NCI-H1092 (cell line): ENCODE data around the gene NAA80.
A peak's percentile ranks its signal among the peaks of the same experiment; 100 is the strongest.
"Not testable (repeated sequence)": the region's sequence is repeated elsewhere in the genome, so short reads cannot be mapped to it uniquely, and the experiment has no call there.

Experiments used
- DNase-seq: peaks from one replicate; lab custom pipeline; 2025; lab: John Stamatoyannopoulos, UW

Gene NAA80

DNA sequence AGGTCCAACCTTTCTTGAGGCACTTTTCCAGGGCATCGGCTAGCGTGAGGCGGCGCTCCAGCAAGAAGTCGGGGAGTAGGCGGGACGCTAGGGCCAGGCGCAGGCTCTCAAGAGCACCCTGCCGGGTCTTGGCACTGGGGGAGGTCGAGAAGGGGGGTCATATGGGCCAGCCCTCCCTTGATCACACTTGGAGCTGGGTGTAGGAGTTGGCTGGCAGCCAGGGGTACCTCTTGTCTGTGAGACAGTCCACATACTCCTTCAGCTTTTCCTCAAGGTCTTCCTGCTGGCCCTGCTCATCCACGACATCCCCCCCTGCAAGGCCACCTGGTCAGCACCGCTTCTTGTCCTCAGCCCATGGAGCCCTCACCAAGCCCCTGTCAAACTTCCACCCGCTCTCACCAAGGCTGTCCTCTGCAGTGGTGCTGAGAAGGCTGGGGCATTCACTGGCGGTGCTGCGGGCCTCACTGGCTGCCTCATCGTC lies 9.0 kb downstream of the NAA80 start:
- no peak for DNase-seq

DNA sequence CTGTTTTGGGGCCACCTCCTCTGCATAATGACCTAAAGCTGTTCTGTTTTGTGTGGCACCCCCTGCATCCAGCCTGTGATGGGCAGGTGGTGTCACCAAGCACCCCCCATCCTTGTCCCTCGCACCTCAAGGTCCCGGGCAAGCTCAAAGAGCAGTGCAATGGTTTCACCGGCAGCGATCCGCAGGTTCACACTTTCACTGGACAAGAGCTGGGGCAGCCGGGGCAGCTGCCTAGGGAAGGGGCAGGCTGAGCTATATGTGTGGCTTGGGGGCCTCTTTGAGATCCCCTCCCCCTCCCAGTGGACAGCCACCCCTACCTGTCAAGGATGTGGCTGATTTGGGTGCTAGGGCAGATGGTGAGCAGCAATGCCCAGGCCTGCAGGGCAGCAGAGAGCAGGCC lies 10.1 kb downstream of the NAA80 start:
- no peak for DNase-seq

DNA sequence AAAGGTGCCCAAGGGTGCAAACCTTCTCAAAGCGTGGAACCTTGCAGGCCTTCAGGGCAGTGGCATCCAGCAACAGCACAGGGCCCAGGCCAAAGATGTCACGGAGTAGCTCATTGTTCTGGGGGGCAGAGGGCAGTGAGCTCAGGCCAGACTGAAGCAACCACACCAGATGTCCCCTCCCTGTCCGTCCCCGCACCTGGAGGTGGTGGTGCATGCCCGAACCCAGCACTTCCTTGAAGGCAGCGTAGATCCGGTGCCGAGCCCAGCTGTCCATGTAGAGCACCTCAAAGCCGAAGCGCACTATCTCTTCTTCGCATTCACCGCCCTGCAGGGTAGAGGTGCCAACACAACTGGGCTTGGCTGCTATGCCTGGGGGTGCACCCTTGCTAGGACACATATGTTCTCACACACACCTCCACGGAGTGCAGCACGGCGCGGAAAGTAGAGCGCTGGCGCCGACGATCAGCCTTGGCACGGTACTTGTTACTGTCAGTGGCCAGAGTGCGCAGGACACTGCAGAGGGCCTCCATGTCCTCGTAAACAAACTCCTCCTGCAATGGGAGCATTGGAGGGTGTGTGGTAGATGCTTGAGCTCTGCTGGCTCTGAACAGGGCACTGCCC lies 10.7 kb downstream of the NAA80 start:
- DNase-seq, result no peak

DNA sequence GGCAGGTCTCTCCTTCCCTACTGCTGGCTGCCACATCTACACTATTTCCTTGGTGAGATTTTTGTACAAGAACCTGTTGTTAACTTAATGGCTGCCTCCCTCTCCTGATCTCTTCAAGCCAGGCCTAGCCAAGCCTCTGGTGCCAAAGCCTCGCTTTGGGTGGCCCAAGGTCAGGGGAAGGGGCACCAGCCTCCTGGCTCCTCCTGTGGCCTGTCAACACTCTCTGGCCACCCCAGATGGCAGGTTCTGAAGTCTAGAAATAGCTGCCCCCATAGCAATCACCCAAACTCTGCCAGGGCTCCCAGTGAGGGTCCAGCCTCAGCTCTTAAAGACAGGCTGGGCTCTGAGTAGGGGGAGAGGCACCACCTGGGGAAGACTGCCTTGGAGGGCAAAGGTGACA lies 11.9 kb downstream of the NAA80 start:
- no peak for DNase-seq

DNA sequence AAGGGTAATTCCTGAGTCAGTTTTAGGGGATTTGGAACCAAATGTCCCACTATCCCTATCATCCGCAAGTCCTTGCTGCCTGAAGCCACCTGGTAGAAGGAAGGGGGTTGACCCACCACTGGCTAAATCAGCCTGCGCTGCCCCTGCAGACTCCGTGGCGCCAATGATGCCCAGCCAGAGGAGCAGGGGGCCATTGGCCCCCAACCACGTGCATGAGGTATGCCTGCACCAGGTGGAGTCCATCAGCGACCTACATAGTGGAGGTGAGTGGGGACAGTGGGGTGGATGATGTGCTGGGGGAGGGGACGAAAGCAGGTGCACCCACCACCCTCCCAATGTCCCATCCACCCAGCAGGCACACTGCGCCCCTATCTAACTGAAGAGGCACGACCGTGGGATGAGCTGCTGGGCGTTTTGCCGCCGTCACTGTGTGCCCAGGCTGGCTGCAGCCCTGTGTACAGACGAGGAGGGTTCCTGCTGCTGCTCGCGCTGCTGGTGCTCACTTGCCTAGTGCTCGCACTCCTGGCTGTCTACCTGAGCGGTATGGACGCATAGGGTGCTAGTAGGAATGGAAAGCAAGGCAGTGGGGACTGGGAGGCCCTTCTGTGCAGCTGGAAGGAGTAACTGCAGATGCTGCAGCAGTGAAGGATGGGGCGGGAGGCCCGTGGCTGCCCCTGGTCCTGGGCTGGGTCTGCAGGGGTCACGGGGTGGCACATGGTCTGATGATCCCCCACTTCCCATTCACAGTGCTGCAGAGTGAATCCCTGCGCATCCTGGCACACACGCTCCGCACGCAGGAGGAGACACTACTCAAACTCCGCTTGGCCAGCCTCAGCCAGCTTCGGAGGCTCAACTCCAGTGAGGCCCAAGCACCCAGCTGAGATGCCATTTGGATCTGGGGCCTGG lies 12.6 kb downstream of the NAA80 start:
- no peak for DNase-seq

DNA sequence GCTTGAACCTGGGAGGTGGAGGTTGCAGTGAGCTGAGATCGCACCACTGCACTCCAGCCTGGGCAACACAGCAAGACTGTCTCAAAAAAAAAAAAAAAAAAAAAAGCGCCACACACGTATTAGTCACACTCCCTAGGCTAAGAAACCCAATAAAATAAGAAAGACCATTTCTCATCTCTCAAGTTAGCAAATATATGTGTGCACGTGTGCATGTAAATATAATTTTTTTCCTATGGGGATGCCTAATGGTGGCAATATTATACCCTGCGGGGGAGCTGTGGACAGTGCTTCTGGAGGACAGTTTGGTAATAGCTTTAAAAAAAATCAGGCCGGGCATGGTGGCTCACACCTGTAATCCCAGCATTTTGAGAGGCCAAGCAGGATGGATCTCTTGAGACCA lies 15.1 kb downstream of the NAA80 start:
- DNase-seq, result not testable (repeated sequence)

DNA sequence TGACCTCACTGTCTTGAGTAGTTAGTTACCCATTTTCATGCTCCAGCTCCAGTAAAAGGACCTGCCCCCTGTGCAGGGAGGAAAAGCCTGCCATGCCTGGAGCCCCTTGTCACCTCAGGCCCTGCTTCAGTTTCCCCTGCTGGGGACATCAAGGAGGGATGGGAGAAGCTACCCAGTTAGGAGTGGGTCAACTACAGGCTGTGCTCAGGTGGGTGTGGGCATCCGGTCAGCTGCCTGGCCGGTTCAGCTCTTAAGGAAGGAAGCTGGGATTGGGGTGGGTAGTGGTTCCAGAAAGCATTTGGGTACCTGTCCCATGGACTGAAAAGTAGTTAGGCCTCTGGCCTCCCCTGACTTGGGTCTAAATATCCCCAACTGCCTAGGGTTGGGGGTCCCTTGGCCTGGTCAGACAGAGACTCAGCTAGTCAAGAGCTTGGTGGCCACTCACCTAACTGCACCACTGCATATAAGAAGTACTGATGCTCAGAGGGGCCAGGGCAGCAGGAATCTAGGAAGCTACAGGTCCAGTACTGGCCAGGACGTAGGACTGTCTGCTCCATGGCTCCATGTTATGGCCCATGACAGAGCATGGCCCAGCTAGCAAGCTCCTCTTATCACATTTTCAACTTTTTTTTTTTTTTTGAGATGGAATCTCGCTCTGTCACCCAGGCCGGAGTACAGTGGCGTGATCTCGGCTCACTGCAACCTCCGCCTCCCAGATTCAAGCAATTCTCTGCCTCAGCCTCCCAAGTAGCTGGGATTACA lies 19.8 kb downstream of the NAA80 start:
- no peak for DNase-seq

DNA sequence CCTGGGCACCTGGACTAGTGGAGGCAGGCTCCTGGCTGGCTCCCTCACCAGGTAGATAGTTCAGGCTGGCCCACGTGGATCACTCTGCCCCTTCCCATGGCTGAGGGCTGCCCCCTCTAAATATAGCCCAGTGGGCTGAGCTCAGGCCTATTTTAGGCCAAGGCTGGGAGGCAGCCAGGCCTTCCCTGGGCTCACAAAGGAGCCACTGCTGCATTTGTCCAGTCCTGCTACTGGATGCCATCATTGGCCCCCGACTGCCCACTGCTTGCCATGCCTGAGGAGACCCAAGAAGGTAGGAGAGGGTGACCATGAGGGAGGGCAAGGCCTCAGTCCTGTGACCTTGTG lies 20.4 kb downstream of the NAA80 start, which contains the start of gene LSMEM2:
LSMEM2 (plus strand) TSS at position 208 of the 345 bp plus-strand sequence; CDS start at position 235, 27 bp downstream.
- DNase-seq, result no peak

DNA sequence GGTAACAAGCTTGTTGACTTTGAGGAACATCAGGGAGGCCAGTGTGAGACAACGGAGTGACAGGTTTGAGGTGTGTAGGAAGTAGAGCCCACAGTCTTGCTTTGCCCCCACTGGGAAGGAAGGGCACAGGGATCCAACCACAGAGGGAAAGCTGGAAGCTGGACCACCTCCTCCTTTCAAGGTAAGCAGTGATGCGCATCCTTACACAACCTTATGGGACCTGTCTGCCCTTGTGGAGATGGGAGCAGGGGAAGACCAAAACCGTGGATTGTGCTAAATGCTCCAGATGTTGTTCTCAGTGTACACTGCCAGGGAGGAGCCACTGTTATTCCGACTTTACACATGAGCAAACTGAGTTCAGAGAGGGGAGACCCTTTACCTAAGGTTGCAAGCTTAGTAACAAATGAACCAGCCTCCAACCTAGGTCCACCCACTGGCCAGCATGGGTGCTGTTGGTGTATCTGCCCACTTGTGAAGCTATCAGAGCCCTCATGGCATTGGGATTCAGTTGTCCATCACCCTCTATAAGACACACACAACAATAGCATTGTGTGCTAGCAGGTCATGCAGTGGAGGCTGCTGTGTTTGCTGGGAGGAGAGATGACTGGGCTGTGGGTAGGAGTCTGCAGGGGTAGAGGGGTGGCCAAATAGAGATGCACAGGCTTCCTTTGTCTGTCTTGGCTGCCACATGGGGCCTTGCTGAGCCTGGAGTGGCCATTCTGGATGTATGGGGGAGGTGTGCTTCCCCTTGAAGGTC lies 20.9 kb downstream of the NAA80 start:
- DNase-seq, result no peak

DNA sequence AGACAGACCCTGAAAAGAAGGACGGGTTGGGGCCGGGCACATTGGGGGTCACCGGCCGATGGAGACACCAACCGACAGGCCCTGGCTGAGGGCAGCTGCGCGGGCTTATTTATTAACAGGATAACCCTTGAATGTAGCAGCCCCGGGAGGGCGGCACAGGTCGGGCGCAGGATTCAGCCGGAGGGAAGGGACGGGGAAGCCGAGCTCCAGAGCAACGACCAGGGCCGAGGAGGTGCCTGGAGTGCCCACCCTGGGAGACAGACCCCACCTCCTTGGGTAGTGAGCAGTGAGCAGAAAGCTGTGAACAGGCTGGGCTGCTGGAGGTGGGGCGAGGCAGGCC lies 22.5 kb downstream of the NAA80 start:
- DNase-seq, result no peak

DNA sequence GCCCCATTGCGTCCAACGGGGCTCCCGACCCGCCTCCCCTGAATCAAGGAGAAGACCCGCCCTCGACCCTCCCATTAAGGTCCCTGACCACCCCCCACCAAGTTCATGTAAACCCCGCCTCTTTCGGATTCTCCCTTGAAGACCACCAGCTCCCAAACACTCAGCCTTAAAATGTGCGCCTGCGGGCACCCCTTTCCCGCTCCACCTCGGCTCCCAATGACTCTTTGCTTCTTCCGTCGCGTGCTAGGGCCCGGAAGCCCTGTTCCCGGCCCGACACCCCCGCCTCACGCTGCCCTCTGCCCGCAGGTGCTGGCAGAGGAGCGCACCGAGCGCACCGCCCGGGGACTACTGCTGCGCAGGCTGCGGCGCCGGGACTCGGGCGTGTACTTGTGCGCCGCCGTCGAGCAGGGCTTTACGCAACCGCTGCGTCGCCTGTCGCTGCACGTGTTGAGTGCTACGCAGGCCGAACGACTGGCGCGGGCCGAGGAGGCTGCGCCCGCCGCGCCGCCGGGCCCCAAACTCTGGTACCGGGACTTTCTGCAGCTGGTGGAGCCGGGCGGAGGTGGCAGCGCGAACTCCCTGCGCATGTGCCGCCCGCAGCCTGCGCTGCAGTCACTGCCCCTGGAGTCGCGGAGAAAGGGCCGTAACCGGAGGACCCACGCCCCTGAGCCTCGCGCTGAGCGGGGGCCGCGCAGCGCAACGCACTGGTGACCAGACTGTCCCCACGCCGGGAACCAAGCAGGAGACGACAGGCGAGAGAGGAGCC lies 23.0 kb downstream of the NAA80 start:
- DNase-seq, result no peak

DNA sequence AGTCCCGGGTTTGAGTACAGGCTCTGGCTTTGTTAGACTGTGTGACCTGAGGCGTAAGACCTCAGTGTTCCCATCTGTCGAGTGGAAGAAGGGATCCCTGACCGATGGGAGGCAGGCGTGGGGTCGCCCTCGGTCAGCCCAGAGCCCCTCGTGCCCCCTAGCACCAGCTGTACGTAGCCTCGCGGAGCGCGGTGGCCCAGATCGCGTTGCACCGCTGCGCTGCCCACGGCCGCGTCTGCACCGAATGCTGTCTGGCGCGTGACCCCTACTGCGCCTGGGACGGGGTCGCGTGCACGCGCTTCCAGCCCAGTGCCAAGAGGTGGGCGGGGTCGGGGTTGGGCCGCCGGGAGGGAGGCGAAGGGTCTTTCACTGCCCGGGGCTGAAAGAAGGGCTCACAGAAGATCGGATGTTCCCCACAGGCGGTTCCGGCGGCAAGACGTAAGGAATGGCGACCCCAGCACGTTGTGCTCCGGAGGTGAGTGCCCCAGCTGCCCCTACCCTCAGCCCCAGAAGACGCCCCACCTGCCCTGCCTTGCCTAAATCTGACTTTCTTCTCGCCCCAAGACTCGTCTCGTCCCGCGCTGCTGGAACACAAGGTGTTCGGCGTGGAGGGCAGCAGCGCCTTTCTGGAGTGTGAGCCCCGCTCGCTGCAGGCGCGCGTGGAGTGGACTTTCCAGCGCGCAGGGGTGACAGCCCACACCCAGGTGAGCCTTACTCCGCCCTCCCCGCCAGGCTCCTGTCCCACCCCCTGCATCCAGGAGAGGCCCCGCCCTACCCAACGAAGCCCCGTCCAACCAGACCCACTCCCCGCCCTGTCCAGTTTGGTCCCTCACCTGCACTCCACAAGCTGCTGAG lies 23.8 kb downstream of the NAA80 start:
- DNase-seq, result no peak

DNA sequence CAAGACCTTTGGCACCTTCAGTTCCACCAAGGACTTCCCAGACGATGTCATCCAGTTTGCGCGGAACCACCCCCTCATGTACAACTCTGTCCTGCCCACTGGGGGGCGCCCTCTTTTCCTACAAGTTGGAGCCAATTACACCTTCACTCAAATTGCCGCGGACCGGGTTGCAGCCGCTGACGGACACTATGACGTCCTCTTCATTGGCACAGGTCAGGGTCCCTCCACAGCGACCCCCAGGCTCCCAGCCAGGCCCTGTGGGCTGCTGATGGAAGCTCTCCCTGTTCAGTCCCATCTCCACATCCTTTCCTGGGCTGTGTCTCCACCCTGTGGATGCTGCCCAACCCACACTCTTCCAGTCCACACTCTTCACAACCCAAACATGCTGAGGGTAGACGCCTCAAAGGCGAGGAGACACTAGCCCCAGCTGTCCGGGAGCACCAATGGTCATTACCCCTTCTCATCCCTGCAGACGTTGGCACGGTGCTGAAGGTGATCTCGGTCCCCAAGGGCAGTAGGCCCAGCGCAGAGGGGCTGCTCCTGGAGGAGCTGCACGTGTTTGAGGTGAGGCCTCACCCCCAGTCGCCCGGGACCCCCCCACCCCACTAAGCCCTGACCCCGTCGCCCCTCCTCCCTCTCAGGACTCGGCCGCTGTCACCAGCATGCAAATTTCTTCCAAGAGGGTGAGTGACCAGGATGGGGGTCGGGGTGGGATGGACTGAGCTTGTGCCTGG lies 24.7 kb downstream of the NAA80 start:
- no peak for DNase-seq

DNA sequence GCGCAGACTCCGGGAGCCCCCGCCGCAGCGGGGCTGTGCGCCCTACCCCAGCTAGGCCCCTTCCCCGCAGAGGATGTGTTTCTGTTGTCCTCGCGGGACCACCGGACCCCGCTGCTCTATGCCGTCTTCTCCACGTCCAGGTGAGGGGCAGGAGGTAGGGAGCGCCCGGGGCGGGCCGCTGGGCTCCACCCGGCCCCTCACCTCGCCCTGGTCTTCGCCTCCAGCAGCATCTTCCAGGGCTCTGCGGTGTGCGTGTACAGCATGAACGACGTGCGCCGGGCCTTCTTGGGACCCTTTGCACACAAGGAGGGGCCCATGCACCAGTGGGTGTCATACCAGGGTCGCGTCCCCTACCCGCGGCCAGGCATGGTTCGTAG lies 25.5 kb downstream of the NAA80 start:
- no peak for DNase-seq

DNA sequence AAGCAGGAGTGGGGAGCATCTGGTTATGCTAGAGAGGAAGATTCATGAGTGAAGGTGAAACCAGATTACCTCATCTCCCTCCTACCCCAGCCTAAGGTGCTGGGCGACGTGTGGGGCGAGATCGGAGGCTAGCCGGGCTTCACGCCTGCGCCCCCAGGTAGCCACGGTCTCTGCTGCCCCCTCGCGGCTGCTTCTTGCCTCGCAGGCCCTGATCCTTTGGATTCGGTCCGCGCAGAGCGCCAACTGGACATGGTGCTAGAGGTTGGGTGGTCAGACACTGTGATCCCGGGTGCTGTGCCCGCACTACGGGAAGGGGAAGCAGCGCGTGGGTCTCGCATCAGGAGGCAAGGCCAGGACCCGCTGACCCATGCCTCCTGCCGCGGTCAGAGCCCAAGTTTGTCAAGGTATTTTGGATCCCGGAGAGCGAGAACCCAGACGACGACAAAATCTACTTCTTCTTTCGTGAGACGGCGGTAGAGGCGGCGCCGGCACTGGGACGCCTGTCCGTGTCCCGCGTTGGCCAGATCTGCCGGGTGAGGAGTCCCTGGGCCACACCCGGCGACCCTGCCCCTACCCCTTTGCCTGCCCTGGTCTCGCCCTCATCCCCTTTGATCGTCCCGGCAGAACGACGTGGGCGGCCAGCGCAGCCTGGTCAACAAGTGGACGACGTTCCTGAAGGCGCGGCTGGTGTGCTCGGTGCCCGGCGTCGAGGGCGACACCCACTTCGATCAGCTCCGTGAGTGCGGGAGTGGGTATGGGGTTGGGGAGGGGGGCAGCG lies 26.1 kb downstream of the NAA80 start:
- DNase-seq, result peak; percentile 57

DNA sequence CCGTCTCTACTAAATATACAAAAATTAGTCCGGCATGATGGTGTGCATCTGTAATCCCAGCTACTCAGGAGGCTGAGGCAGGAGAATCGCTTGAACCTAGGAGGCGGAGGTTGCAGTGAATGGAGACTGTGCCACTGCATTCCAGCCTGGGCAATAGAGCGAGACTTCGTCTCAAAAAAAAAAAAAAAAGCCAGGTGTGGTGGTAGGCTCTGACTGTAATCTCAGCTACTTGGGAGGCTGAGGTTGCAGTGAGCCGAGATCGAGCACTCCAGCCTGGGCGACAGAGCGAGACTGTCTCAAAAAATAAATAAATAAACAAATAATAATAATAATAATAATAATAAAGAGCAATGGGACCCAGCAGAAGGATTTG lies 26.7 kb downstream of the NAA80 start:
- not testable (repeated sequence) for DNase-seq

DNA sequence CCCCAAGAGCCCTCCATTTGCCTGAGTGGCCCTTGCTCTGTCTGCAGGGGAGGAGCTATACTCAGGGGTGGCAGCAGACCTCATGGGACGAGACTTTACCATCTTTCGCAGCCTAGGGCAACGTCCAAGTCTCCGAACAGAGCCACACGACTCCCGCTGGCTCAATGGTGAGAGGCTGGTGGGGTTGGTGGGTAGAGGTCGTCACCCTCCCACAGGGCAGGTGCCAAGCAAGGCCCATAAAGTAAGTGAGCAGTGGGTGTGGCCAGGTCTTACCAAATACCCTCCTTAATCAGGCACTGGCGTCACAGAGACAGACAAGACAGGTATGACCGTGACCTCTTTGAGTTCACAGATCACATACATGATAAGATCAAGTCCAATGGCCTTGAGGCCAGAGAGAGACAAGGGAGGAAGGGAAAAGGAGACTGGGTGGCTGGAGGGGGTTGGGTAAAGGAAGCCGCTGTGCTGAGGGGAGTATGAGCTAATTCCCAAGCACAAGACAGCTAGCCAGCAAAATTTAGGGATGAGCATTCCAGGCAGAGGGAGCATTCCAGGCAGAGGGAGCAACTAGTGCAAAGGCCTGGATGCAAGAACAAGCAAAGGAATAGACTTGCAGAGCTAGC lies 27.8 kb downstream of the NAA80 start:
- DNase-seq, result no peak

DNA sequence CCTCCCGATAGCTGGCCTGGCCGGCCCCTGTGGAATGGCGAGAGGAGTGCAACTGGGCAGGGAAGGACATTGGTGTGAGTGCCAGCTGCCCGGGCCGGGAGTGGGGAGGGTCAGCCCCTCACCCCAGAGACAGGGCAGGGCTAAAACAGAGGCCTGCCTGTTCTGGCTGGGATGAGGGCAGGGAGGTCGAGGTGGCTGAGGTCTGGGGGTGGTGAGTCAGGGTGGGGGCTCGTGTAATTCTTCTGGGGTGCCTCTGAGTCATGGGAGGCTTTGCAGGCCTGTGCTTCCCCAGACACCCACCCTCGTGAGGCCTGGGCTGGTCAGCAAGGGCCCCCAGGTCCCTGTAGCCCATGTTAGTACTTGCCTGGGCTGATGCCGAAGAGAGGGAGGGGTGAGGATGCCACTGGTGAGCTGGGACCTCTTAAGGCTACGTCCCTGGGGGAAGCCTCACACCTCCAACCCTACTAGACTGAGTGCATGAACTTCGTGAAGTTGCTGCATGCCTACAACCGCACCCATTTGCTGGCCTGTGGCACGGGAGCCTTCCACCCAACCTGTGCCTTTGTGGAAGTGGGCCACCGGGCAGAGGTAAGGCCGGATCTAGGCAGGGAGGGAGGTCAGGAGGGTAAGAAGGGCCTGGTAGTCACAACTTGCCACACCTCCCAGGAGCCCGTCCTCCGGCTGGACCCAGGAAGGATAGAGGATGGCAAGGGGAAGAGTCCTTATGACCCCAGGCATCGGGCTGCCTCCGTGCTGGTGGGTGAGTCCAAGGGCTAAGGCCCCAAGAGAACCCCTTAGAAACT lies 28.6 kb downstream of the NAA80 start:
- no peak for DNase-seq
